GM21367 (cell line): ENCODE data around the gene JPH4.
A peak's percentile ranks its signal among the peaks of the same experiment; 100 is the strongest.

Experiments used
- ATAC-seq: cut with Tn5 transposase; IDR thresholded peaks from one replicate; pipeline ENCODE4 v1.9.1; 2021; ENCODE audit not compliant: unreplicated experiment

Gene JPH4

DNA sequence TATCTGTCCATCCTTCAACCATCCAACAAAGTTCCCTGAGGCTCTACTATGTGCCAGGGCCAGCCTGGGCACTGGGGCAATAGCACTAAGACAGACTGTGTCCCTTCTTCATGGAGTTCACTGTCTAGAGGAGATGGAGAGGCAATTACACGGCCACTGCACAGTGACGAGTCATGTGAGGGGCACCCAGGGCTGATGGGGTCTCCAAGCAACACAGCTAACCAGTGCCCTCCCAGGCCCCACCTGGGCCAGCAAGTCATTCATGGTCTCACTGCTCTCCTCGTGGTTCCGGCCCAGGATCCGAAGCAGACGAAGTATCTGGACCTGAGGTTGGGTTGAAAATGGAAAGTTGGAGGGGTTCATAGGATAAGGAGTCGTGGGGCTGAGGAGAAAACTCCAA is 13.7 kb downstream of the JPH4 start:
- no peak for ATAC-seq

GRCh38 chr14:23564181-23564812 is 14.3 kb downstream of the JPH4 start:
- ATAC-seq: no peak

GRCh38 chr14:23563473-23564180 is 15.0 kb downstream of the JPH4 start:
- ATAC-seq: no peak

GRCh38 chr14:23562822-23563472 is 15.6 kb downstream of the JPH4 start:
- no peak for ATAC-seq

- ATAC-seq: no peak
Observed at GRCh38 chr14:23561873-23562821, 16.4 kb downstream of the JPH4 start.

DNA sequence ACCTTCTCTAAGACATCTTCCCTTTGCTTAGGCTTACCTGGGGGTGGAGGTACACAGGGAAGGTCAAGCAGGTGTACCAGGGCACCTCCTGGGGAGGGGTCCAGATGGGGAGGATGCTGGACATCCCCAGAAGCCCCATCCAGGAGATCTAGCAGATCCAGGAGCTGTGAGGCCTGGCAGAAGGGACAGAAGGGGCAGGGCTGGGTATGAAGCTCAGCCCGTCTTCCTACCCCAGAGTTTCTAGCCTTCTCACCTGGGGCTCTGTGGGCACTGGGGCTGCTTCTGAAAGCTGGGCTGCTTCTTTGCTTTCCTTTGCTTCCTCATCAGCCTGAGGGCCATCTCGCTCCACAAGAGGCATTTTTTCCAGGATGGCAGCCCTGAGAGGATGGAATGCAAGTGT is 17.3 kb downstream of the JPH4 start:
- no peak for ATAC-seq

- ATAC-seq: no peak
Observed at GRCh38 chr14:23559926-23560520, 18.6 kb downstream of the JPH4 start.

DNA sequence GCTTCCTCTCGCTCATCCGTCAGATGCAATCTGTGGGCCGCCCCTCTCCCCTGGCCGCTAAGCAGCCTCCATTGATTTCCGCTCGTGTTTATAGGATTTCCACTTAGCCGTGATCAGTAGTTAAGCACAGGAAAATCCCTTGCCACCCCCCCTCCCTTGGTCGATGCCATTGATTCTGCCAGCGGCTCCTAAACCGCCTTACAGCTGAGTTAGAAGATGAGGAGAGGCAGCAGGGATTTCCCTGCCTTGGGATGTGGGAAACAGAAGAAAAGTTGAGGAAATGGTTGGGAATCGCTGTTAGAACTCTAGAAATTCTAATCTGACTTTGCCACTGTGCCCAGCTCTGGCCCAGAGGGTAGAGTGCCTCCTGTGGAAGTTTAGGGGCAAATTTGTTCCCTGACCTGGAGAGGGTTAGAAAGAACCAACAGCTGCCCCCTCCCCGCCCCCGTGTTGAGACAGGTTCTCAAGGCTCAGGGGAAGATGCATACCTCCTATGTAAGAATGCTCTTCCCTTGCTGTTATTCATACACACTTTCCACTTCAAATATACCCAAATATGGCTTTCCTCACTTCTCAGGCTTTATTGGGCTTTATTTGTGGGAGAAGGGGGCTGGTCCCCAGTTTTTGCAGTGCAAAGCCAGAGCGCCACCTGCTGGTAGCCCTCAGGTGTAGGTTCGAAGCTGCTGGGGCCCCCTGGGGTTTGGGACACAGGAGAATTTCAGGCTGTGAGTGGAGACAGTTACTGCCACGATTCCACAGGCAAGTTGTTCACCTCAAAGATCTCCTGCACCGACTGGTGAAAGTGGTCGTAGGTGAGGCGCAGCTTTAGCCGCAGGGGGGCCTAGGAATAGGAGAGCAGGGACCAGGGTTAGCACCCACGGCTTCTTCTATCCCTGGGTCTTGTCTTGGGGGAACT is 19.3 kb downstream of the JPH4 start:
- no peak for ATAC-seq

DNA sequence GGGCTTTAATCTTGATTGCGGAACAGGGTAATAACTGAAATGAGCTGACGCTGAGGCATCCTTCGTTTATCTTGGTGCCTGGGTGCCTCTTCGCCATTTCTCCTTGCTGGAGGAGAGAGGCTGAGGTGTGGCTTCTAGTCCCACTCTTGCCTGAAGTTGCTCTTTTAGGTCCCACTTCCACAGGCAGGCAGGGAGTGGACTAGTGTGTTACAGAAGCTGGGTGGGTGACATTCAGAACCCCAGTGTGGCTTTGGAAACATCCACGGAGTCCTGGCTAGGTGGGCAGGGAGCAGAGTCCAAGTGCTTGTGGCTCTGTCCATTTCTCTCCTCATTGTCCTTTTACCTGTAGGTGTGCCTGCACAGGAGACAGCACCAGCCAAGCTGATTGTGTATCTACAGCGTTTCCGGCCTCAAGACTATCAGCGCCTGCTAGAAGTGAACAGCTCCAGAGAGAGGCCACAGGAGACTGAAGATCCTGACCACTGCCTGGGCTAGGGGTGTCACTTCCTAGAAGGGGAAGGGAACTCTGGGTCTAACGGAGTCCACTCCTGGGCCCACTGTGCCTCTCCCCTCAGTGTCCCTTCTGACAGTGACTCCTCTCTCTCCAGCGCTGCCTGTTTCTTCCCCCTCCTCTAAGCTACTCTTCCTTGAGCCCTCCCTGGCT is 20.1 kb downstream of the JPH4 start:
- no peak for ATAC-seq

- no peak for ATAC-seq
Observed at GRCh38 chr14:23557946-23558345, 20.6 kb downstream of the JPH4 start.

DNA sequence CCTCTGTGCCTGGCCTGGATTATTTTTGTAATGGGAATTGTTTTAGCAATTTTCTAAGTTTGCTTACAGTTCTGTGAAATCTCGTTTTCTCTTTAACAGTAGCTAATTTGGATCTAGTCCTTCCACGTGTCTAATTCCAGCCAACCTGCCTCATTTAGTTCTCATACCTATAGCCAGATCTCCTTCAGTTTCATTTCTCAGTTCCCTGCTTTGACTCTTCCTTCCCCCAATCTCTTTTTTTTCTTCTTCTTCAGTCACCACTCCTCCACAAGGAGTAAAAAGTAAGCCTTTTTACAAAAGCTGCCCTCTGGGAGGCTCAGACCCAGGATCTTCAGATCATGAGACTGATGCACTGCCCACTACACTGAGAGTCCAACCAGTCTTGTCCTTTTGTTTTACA is 21.1 kb downstream of the JPH4 start:
- no peak for ATAC-seq

DNA sequence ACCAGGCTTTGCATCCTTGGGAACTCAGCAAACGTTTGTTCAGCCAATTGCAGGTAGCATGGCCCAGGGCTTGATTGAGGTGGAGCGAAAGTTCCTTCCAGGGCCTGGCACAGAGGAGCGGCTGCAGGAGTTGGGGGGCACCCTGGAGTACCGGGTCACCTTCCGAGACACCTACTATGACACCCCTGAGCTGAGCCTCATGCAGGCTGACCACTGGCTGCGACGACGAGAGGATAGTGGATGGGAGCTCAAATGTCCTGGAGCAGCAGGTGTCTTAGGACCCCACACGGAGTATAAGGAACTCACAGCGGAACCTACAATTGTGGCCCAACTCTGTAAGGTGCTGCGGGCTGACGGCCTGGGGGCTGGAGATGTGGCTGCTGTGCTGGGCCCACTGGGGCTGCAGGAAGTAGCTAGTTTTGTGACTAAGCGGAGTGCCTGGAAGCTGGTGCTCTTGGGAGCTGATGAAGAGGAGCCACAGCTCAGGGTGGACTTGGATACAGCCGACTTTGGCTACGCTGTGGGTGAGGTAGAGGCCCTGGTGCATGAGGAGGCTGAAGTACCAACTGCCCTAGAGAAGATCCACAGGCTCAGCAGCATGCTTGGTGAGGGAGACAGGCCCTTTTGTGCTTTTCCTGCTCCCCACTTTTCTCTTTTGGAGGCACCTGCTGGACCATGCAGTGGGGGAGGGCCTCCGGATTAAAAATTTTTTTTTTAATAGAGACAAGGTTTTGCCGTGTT is 21.7 kb downstream of the JPH4 start:
- no peak for ATAC-seq

- ATAC-seq: peak; percentile 79
Observed at GRCh38 chr14:23555882-23556699, 22.5 kb downstream of the JPH4 start, which contains the start of gene THTPA. Gene THTPA, plus strand, starts transcription at chr14:23556271. Its CDS starts 487 bp downstream, at chr14:23556758.

DNA sequence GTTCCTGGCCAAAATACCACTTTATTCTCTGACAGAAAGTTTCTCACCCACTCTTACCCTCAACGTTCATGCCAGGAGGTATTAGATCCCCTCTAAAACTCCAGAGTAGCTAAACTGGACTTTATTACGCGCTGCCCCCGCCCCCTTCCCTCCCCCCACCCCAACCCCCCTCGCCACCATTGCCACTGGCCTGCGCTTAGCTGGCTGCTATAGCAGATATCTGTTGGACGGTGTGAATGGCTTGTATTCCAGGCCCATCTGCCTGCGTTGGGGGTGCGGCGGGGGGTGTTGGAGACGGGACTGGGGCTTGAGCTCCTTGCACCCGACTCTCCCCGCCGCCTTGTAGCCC is 23.1 kb downstream of the JPH4 start:
- ATAC-seq: no peak

DNA sequence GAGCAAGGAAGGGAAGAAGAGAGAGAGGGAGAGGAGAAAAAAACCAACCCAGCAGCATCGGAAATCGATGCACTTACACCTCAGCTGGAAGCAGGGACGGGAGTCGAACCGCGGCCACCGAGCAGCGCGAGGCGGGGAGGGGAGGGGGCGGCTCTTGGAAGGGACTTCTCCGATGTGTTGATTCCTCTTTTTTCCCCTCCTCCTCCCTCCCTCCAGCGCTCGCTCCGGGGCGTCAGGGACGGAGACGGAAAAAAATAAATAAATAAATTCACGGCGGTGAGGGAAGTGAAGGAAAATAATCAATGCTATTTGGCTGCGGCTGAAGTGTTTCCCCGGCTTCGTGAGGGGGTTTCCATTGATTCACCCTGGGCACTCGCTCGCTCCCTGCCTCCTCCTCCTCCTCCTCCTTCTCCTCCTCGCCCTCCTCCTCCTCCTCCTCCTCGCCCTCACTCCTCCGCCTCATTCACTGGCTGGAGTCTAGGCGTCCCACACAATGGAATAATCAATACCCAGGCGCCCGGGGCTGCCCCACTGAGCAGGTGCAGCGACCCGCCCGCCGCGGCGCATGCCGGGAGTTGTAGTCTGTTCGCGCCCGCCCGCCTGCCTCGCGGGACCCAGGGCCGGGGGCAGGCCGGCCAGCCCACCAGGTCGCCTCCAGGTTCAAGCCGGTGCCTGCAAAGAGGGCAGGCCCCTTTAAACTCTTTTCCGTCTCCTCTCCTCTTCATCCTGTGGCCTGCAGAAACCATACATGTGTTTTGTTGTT is 27.1 kb downstream of the JPH4 start, which contains the start of gene ZFHX2:
Gene ZFHX2 (minus strand): TSS at position 500 of the 763 bp plus-strand sequence. CDS start 16,440 bp downstream, outside the sequence.
- peak; percentile 48 for ATAC-seq

- no peak for ATAC-seq
Observed at GRCh38 chr14:23550812-23551265, 27.8 kb downstream of the JPH4 start.
